Activated T-cell treated with anti-CD3 and anti-CD28 coated beads, Interleukin-2, amount 50 U/mL, for 4 hours (primary cell): ENCODE measurements around the gene ATG7. TPM values are rescaled to one million over a fixed set of nuclear protein-coding genes. Genes with fewer than 3 reads are reported as not detected.

Experiments
- ATAC-seq, 2 donors: fragments of 200-7000 bp; cut with Tn5 transposase; one replicate each; pipeline ENCODE4 v1.10.0; 2021
- DNase-seq: peaks from one replicate; pipeline ENCODE4 v3.0.0-alpha.2; 2020
- H3K27me3 Mint-ChIP-seq: one replicate; pipeline ENCODE4 v1.8.0; 2021; ENCODE audit warnings: low read depth, mixed read lengths
- H3K36me3 Mint-ChIP-seq: one replicate; pipeline ENCODE4 v1.8.0; 2022; ENCODE audit warnings: mixed read lengths; ENCODE audit not compliant: insufficient read depth
- H3K4me1 Mint-ChIP-seq: one replicate; pipeline ENCODE4 v1.8.0; 2021; ENCODE audit warnings: low read depth, mixed read lengths
- H3K4me3 Mint-ChIP-seq: one replicate; pipeline ENCODE4 v1.8.0; 2021; ENCODE audit warnings: mild to moderate bottlenecking, moderate library complexity, mixed read lengths
- H3K9me3 Mint-ChIP-seq: one replicate; pipeline ENCODE4 v1.8.0; 2021; ENCODE audit warnings: mixed read lengths
- total RNA-seq, 3 donors: library from RNA; stranded (reverse); gene quantifications; one replicate each; pipeline ENCODE4 v1.2.1, GENCODE V29; 2021

Gene ATG7
- total RNA-seq, 3 donors from 2014 or later, result 32.6 to 36.6 (median 35.6) TPM

DNA sequence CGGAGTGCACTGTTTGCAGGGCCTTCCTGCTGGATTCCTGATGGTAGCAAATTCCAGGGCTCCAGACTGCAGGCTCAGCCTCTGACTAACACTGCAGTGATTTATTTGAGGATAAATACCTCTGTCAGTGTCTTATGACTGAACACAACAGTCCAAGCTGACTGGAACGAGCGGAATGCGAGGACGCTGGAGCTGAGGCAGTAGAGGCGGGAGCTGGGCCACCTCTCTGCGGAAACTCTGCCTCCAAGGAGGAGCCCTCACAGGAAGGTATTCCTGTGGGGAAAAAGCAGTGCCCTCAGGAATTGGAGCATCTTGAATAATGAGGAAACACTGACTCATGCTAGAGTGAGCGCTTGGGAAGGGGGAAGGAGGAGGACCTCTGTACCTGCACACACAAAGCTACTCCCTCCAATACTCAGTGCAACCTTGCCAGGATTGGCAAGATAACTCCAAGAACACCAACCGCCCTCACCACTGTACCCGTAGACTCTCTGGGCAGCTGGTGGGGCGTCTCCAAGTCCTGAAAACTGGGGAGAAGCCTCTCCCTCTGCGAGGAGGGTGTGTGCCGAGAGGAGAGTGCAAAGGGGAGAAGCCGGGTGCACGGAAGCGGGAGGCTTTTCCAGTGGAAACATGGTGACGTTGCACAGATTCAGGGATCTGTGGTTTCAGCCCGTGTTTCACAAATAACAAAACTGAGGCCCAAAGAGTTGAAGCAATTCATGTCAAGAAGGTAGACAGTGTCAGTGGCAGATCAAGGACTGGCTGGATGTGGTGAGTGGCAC lies 328.5 kb downstream of the ATG7 start:
- Mint-ChIP-seq H3K27me3 (no peaks in the 10 kb centered on the region), H3K4me1 (peaks cover 8% of the 10 kb centered on the region), H3K36me3 (peaks cover 45% of the 10 kb centered on the region), H3K9me3 (peaks cover 3% of the 10 kb centered on the region), H3K4me3 (no peak overlapping the region)
- ATAC-seq, result no peak
- no peak for DNase-seq

GRCh38 chr3:11601446-11602238 lies 329.4 kb downstream of the ATG7 start:
- Mint-ChIP-seq H3K9me3 (peaks cover 3% of the 10 kb centered on the region), H3K4me1 (peaks cover 10% of the 10 kb centered on the region), H3K4me3 (no peak overlapping the region), H3K27me3 (no peaks in the 10 kb centered on the region), H3K36me3 (peaks cover 39% of the 10 kb centered on the region)
- ATAC-seq (peak; percentile 70 to 96), DNase-seq (no peak)

- Mint-ChIP-seq H3K4me1 (peaks cover 16% of the 10 kb centered on the region), H3K4me3 (no peak overlapping the region), H3K9me3 (no peaks in the 10 kb centered on the region), H3K36me3 (peaks cover 35% of the 10 kb centered on the region), H3K27me3 (no peaks in the 10 kb centered on the region)
- ATAC-seq (no peak), DNase-seq (no peak)
Measured at GRCh38 chr3:11602239-11602840, 330.1 kb downstream of the ATG7 start.

GRCh38 chr3:11602886-11603527 lies 330.8 kb downstream of the ATG7 start:
- DNase-seq, result no peak
- no peaks in the 10 kb centered on the region for H3K9me3 Mint-ChIP-seq
- peaks cover 16% of the 10 kb centered on the region for H3K4me1 Mint-ChIP-seq
- H3K27me3 Mint-ChIP-seq, result no peaks in the 10 kb centered on the region
- H3K36me3 Mint-ChIP-seq, result peaks cover 30% of the 10 kb centered on the region
- ATAC-seq, result no peak
- no peak overlapping the region for H3K4me3 Mint-ChIP-seq

GRCh38 chr3:11603628-11604027 lies 331.4 kb downstream of the ATG7 start:
- Mint-ChIP-seq H3K27me3 (no peaks in the 10 kb centered on the region), H3K4me1 (peaks cover 19% of the 10 kb centered on the region), H3K4me3 (no peak overlapping the region), H3K36me3 (peaks cover 26% of the 10 kb centered on the region), H3K9me3 (no peaks in the 10 kb centered on the region)
- DNase-seq (no peak), ATAC-seq (no peak)

GRCh38 chr3:11604139-11604892 lies 332.1 kb downstream of the ATG7 start:
- DNase-seq (no peak), ATAC-seq (no peak)
- Mint-ChIP-seq H3K4me3 (no peak overlapping the region), H3K27me3 (no peaks in the 10 kb centered on the region), H3K4me1 (peaks cover 22% of the 10 kb centered on the region), H3K9me3 (no peaks in the 10 kb centered on the region), H3K36me3 (peaks cover 24% of the 10 kb centered on the region)

- no peak overlapping the region for H3K4me3 Mint-ChIP-seq
- ATAC-seq, result no peak
- no peak for DNase-seq
- H3K27me3 Mint-ChIP-seq, result no peaks in the 10 kb centered on the region
- H3K36me3 Mint-ChIP-seq, result peaks cover 18% of the 10 kb centered on the region
- peaks cover 31% of the 10 kb centered on the region for H3K4me1 Mint-ChIP-seq
- H3K9me3 Mint-ChIP-seq, result no peaks in the 10 kb centered on the region
Measured at GRCh38 chr3:11605398-11605797, 333.2 kb downstream of the ATG7 start.

GRCh38 chr3:11606090-11606784 lies 334.0 kb downstream of the ATG7 start:
- no peaks in the 10 kb centered on the region for H3K9me3 Mint-ChIP-seq
- no peak for DNase-seq
- no peak overlapping the region for H3K4me3 Mint-ChIP-seq
- no peaks in the 10 kb centered on the region for H3K27me3 Mint-ChIP-seq
- peaks cover 38% of the 10 kb centered on the region for H3K4me1 Mint-ChIP-seq
- H3K36me3 Mint-ChIP-seq, result peaks cover 10% of the 10 kb centered on the region
- ATAC-seq, result no peak

GRCh38 chr3:11606865-11607440 lies 334.8 kb downstream of the ATG7 start:
- DNase-seq (no peak), ATAC-seq (no peak)
- H3K27me3 Mint-ChIP-seq, result no peaks in the 10 kb centered on the region
- no peak overlapping the region for H3K4me3 Mint-ChIP-seq
- H3K9me3 Mint-ChIP-seq, result no peaks in the 10 kb centered on the region
- peaks cover 6% of the 10 kb centered on the region for H3K36me3 Mint-ChIP-seq
- peaks cover 40% of the 10 kb centered on the region for H3K4me1 Mint-ChIP-seq

Other genes starting within 250 kb of the ATG7 start
- gene HRH1, start 117.9 kb upstream of the ATG7 start, total RNA-seq, result 1 to 10 TPM; 2.3 to 6.5 (median 3.6) TPM